Measurements from ENCODE around the gene RMC1.

DNA sequence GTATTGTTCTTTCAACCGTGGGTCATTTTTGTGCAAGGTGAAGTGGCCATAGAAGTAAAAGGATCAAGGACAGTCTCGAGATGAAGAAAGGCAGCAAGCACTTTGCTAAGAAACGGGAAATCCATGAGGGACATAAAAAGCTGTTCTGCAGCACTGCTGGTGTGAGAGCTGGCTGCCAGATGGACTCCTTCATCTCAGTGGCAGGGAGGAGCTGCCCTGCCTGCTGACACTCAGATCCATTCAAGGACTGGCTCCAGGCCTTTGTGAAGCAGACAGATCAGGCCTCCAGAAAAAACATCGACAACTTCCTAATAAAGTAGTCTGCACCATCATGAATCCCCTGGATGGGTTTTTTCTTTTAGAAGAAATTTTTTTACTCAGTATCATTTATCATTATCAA, 29.5 kb downstream of the RMC1 start:
- no peak for TF ChIP-seq POLR2A (IDR thresholded peaks at IDR 0.05)
- TF ChIP-seq, protein P1, sequence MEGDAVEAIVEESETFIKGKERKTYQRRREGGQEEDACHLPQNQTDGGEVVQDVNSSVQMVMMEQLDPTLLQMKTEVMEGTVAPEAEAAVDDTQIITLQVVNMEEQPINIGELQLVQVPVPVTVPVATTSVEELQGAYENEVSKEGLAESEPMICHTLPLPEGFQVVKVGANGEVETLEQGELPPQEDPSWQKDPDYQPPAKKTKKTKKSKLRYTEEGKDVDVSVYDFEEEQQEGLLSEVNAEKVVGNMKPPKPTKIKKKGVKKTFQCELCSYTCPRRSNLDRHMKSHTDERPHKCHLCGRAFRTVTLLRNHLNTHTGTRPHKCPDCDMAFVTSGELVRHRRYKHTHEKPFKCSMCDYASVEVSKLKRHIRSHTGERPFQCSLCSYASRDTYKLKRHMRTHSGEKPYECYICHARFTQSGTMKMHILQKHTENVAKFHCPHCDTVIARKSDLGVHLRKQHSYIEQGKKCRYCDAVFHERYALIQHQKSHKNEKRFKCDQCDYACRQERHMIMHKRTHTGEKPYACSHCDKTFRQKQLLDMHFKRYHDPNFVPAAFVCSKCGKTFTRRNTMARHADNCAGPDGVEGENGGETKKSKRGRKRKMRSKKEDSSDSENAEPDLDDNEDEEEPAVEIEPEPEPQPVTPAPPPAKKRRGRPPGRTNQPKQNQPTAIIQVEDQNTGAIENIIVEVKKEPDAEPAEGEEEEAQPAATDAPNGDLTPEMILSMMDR (IDR thresholded peaks at IDR 0.05) = no peak

Data from transverse colon (tissue), 3 donors.